ENCODE measurements around the gene GRID2.
"Not testable (repeated sequence)": the region's sequence is repeated elsewhere in the genome, so short reads cannot be mapped to it uniquely, and the experiment has no call there.

GRID2 gene

GRCh38 chr4:93346840-93347239, 1043.1 kb downstream of the GRID2 start:
- no peak for DNase-seq

DNA sequence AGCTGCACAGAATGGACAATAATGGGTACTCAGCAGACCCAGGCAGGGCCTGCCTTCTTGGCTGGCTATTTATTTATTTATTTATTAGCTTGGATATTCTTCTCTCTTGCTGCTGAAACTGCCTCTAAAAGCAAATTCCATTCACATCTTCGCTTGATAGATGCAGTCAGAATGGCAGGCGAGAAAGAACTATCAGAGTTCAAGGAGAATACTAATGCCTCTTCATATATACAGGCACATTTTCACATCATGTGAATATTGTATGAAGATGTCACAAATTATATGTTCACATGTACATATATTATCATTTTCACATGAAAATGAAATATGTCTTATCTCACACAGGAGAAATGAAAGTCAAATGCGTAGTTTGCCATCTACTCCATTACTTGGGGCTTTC, 1045.1 kb downstream of the GRID2 start:
- no peak for DNase-seq

DNA sequence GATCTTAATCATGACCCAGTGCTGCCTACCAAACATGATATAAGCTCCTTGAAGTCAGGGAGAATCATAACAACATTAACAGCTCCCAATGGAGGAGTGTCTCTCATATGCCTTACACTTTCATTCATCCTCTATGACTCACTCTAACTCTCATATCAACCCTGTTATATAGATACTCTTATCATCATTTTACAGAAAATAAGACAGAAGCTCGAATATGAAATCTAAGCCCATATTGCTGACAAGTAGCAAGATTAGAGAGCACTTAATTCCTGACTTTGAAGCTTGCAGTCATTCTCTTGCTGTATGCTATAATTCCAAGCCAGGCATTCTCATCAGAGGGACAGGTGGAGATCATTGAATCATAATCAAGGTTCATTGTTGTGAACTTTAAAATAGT, 1048.1 kb downstream of the GRID2 start:
- DNase-seq = no peak

- DNase-seq = no peak
These were observed 1051.6 kb downstream of the GRID2 start for GRCh38 chr4:93355411-93355810.

GRCh38 chr4:93359586-93359985, 1055.8 kb downstream of the GRID2 start:
- peak; percentile 11 for DNase-seq

- DNase-seq = not testable (repeated sequence)
These were observed 1062.5 kb downstream of the GRID2 start for GRCh38 chr4:93366169-93366755.

- no peak for DNase-seq
These were observed 1065.2 kb downstream of the GRID2 start for GRCh38 chr4:93368968-93369367.

GRCh38 chr4:93370256-93370655, 1066.5 kb downstream of the GRID2 start:
- no peak for DNase-seq

GRCh38 chr4:93373893-93374860, 1070.4 kb downstream of the GRID2 start:
- DNase-seq = no peak

DNA sequence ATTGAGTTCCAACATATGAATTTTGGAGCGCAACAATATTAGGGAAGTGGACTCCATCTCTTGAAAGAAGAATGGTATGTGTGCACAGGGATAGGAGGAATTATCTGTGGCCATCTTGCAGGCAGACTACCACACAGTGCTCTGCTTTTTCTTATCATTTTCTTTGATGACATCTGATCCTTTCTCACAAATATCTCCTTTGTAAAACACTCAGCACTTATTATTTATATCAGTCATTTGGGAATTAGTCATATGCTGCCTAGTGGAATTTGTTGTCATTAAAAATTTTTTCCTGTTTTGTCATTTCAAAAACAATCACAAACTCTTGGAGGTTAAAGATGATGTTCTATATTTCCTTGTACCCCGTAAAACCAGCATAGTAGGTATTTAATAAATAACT, 1080.5 kb downstream of the GRID2 start:
- DNase-seq = no peak

GRCh38 chr4:93384887-93385286, 1081.1 kb downstream of the GRID2 start:
- DNase-seq = no peak

GRCh38 chr4:93394545-93395081, 1090.8 kb downstream of the GRID2 start:
- no peak for DNase-seq

- DNase-seq = no peak
These were observed 1092.5 kb downstream of the GRID2 start for GRCh38 chr4:93396272-93396671.

- DNase-seq = no peak
These were observed 1099.8 kb downstream of the GRID2 start for GRCh38 chr4:93403571-93403970.

- DNase-seq = no peak
These were observed 1103.9 kb downstream of the GRID2 start for GRCh38 chr4:93407493-93408275.

DNA sequence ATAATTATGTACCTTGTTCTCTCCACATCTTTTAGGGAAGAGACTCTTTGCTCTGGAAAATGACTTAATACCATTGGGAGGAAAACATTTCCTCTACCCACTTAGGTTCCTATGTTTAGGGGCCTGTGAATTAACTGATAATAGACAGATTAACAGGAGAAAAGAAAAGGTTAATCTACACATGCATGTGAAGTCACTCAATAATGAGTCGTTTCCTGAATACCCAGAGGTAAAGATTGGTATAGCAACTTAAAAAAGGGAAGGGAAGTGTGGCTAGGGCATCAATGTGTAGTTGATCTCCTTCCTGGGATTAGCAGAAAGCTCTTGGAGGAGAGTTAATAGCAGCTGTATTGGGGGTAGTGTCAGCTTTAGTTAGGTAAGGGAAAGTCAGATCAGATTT, 1105.3 kb downstream of the GRID2 start:
- no peak for DNase-seq

GRCh38 chr4:93414041-93414550, 1110.3 kb downstream of the GRID2 start:
- DNase-seq = no peak

DNA sequence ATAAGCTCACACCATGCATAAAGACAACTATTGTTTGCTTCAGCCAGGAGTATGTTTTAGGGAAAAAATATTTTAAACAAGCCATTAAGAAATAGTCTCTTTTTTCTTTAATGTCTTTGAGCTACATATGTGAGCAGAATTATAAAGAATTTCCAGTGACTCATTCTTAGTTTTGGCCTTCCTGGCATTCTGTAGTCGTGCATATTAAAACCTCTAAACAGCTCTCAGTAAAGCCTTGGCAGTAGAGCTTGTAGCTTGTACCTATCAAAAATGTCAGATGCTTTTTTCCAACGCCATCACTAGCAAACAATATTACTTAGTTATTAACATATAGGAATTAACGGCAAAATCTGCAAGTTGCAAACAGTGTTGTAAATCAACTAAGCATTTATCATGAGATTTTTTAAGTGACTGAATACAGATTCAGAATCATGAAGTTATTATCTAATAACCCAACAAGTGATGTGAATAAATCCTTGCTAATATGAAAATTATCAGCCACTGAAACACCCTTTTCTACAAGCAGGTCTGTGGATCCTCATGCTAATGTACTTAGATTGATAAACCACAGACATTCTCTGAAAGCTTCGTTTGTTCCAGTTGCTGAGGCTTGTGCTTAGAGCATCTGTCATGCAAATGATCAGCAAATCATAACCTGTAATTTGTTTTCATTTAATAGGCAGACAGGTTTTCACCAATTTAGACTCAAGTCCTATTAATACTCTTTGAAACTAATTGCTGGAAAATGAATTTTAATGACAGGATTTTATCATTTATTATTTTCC, 1112.8 kb downstream of the GRID2 start:
- DNase-seq = no peak

- DNase-seq = no peak
These were observed 1127.6 kb downstream of the GRID2 start for GRCh38 chr4:93431371-93431770.

DNA sequence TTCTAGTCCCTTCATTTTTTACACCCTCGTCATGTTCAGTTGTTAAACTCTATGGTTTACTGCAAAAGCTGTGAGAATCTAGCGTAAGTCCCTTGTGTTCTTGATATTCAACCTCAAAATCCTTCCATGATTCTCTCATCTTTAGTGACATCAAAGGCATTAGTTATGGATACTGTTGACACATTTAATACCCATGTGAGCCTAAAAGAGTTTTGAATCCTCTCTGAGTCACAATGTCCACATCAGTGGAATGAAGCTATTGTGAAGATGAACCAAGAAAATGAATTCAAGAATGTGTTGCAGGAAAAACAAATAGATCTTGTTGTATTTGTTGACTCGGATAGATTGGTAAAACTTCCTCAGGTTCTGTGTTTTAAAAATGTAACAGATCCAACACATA, 1130.1 kb downstream of the GRID2 start:
- no peak for DNase-seq

DNA sequence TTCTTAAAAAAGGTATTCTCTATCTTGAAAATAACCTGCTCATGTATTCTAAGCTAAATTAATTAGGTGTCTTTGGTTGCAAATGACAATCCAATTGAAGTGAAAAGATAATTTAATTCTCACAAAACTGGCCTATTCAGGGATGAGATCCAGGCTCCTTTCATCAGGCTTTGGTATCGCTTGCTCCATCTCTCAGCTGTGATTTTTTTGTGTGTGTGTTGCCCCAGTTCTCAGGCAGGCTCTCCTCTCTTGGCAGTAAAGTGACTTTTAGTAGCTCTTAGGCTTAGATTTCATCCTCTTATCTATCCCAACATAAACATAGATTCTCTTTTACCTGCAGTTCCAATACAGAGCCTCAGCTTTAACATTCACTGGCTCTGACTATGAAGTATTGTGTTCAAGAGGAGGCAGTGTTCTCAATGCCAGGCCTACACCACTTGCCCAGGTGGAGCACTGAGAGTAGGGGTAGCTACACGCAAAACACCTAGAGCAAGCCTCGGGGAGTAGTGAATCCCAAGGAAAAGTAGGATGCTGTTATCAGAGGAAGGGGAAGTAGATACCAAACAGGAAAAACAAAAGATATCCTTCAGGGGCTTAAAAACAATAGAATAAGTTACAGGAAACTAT, 1132.3 kb downstream of the GRID2 start:
- DNase-seq = no peak

GRCh38 chr4:93437991-93438390, 1134.2 kb downstream of the GRID2 start:
- no peak for DNase-seq
